Forelimb muscle (tissue), 1 donor: ENCODE results near the gene MPHOSPH9. TPM values are rescaled to one million over a fixed set of nuclear protein-coding genes. Genes with fewer than 3 reads are reported as not detected.

ENCODE experiments used
- DNase-seq: peaks from one replicate; pipeline ENCODE4 v3.0.0-alpha.2; 2013; ENCODE audit warnings: low read depth
- polyA plus RNA-seq: library from polyadenylated mRNA; unstranded; fragments of 120-200 nt; gene quantifications from one replicate; pipeline ENCODE4 v1.2.1, GENCODE V29; 2013; ENCODE audit not compliant: insufficient read length

The MPHOSPH9 gene, protein sequence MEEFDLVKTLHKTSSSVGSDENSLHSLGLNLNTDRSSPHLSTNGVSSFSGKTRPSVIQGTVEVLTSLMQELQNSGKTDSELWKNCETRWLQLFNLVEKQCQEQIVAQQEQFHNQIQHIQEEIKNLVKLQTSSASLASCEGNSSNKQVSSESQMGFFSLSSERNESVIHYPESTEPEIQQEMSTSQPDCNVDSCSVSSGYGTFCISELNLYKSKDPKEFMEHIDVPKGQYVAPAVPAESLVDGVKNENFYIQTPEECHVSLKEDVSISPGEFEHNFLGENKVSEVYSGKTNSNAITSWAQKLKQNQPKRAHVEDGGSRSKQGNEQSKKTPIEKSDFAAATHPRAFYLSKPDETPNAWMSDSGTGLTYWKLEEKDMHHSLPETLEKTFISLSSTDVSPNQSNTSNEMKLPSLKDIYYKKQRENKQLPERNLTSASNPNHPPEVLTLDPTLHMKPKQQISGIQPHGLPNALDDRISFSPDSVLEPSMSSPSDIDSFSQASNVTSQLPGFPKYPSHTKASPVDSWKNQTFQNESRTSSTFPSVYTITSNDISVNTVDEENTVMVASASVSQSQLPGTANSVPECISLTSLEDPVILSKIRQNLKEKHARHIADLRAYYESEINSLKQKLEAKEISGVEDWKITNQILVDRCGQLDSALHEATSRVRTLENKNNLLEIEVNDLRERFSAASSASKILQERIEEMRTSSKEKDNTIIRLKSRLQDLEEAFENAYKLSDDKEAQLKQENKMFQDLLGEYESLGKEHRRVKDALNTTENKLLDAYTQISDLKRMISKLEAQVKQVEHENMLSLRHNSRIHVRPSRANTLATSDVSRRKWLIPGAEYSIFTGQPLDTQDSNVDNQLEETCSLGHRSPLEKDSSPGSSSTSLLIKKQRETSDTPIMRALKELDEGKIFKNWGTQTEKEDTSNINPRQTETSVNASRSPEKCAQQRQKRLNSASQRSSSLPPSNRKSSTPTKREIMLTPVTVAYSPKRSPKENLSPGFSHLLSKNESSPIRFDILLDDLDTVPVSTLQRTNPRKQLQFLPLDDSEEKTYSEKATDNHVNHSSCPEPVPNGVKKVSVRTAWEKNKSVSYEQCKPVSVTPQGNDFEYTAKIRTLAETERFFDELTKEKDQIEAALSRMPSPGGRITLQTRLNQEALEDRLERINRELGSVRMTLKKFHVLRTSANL
- 17.6 TPM for polyA plus RNA-seq

GRCh38 chr12:123232807-123233504 is at the start of gene MPHOSPH9, which contains the start of gene MTRFR:
Gene MPHOSPH9, minus strand, starts transcription at chr12:123233141. Its CDS starts 2,777 bp downstream, at chr12:123230364.
Gene MTRFR, plus strand, starts transcription at chr12:123233436. Its CDS starts 20,239 bp downstream, at chr12:123253675.
- peak; percentile 98 for DNase-seq

DNA sequence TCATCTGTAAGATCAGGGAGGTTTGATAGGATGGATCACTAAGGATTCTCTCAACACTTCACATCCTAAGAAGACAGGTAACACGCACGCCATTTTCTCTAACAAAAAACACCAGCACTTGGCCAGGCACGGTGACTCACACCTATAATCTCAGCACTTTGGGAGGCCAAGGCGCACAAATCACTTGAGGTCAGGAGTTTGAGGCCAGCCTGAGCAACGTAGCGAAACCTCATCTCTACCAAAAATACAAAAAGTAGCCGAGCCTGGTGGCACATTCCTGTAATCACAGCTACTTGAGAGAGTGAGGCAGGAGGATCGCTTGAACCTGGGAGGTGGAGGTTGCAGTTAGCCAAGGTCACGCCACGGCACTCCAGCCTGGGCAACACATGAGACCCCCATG is 49.2 kb upstream of the MPHOSPH9 start:
- no peak for DNase-seq

DNA sequence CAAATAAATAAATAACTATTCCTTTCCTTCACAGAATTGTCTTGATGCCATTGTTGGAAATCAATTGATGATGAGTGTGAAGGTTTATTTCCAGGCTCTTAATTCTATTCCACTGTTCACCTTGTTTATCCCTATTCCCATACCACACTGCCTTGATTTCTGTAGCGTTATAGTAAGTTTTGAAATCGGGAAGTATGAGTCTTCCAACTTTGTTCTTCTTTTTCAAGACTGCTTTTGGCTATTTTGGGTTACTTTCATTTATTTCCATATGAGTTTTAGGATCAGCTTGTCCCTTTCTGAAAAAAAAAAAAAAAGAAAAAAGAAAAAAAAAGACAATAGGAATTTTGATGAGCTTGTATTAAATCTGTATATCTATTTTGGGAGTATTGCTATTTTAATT is 48.0 kb upstream of the MPHOSPH9 start:
- no peak for DNase-seq

GRCh38 chr12:123278101-123278627 is 45.2 kb upstream of the MPHOSPH9 start:
- DNase-seq, result no peak

GRCh38 chr12:123273166-123273565 is 40.2 kb upstream of the MPHOSPH9 start:
- no peak for DNase-seq

DNA sequence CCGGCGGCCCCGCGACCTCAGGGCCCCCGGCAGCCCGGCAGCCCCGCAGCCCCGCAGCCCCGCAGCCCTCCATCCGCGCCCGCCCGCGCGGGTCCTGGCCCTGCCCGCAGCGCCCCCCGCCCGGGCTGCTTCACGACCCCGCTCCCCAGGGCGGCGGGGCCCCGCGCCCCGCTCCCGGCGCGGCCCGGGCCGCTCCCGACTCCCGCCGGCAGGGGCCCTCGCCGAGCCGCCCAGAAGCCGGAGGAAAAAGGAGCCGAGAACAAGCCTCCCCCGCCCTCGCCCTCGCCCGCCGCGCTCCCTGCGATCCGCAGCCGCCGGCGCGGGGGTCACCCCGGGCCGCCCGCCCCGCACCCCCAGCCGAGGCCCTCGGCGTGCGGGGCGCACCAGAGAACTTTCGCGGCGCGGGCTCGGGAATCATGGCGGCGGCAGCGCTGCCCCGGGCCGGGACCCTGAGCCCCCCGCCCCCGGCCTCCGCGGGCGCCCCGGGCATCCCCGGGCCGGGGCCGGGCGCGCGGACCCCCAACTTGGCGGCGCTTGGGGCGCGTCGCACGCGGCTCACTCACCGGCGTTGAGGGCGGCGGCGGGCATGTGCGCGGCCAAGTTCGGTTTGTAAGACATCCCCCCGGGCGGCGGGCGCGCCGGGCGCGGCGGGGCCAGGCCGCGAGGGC is 38.2 kb upstream of the MPHOSPH9 start:
- DNase-seq, result no peak

DNA sequence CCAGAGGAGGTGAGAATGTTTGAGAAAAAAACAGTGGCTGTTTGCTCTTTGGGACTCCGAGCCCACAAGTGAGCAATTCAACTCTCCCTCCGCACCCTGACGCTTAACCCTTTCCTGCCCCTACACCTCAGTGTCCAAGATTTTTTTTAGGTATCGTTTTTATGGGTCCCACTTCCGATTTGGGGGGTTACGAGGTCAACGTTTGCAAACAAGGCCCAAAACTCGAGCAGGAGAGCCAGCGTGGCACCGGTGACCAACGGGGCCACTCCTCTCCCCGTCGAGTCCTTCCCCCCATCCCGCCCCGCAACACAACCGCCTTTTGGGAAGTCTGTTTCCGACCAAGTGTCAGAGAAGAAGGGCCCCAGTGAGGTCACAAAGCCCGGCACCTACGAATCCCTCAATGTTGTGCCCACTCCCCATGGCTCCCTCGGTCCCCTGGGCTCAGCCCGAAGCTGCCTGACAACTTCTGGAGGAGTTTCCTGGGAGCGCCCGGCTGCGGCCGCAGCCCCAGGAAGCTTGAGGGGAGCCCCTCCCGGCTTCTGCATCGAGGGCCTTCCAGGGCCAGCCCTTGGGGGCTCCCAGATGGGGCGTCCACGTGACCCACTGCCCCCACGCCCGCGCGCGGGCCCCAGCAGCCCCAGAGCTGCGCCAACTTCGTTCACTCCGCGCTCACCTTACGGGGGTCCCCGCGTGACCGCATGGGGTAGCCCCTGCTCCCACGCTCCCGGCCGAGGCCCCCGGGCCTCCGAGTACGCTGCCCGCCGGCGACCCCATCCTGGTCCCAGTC is 37.5 kb upstream of the MPHOSPH9 start:
- no peak for DNase-seq

DNA sequence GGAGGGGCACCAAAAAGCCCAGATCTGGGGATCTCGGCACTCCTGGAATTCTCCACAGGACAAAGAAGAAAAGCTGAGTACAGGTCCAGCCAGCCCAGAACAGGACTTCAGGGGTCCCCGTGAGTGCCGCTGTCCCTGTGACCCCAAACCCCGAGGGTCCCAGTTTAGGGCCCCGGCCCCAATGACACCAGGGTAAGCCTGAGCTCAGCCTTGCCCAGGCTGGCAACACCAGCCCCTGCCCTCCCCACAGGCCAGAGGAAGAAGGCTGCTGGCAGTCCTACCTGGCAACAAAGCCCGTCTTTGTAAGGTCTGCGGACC is 36.9 kb upstream of the MPHOSPH9 start:
- no peak for DNase-seq

- DNase-seq, result no peak
Observed at GRCh38 chr12:123269395-123269892, 36.5 kb upstream of the MPHOSPH9 start.

DNA sequence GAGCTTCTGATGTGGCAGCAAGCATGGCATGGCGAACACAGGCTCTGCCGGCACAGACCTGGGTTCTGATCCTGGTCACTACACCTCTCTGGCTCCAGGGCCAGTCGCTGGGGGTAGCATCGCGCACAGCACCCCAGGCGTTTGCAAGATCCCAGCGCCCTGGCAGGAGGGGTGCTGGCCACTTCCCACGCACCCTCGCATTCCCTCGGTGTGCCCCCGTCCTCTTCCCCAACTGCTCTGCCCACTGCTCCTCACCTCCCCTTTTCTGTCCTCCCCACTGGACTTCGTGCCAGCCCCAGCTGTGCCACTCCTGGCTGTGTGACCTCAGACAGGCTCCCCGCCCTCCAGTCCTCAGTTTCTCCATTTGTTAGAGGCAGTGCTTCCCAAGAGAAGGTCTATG is 35.9 kb upstream of the MPHOSPH9 start:
- DNase-seq, result no peak

DNA sequence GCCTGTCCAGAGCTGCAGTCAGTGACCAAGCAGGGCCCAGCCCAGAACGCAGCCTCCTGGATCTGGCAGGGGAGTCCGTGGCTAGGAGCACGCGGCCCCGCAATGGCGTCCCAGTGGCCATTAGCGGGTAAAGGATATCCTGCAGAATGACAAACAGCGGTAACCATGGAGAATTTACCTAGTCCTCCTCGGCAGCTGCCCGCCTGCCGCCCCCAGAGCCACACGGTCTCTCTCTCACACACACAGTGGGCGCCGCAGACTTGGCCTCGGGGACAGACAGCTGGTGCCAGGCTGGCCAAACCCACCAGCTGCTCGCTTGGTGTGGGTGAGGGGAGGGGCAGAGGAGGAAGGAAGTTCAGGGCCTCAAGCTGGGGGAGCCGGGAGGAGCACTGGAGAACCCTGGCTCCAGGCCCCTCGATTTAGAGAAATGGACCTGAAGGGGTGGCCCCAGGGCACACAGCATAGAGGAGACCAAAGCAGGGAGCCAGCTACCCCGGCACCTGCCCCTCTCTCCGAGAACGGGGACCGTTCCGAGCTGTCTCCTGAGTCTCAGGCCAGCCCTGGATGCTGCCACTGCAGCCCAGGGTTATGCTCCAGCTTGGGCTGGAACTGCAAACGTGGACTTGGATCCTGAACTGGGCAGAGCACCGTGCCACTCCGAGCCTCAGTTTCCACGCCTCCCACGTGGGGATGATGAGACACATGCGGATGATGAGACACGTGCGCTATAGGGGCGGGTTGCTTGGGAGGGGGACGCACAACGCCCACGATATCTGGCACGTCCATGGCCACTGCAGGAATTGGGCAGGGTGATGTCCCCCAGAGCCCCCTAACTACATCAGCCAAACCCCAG is 35.3 kb upstream of the MPHOSPH9 start:
- no peak for DNase-seq

GRCh38 chr12:123267335-123267920 is 34.5 kb upstream of the MPHOSPH9 start:
- no peak for DNase-seq

DNA sequence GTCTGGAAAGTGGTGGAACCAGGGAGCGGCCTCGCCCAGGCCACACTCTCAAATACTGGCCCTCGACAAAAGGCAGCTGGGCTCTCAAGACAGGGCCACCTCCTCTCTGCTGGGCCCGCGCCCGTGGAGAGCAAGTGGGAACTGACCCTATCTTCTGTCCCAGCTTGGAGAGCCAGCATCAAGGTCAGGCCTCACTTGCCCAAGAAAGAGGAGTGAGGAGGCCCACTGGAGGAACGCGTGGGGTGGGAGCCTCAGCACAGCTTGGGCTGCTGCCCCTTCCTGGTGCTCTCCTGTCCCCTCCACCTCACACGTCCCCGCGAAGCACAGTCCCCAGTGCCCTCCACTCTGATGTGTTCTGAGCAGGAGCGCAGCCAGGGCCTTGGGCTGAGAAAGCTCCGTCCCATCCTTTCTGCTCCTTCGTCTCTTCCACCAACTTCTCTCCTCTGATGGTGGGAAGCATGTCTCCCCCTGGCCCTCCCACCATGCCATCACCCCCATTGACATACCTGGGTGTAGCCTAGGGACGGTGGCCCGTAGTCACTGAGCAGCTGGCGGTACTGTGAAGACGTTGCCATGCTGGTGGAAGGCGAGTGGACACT is 33.8 kb upstream of the MPHOSPH9 start:
- DNase-seq, result no peak

- DNase-seq, result no peak
Observed at GRCh38 chr12:123265851-123266678, 33.1 kb upstream of the MPHOSPH9 start.

- no peak for DNase-seq
Observed at GRCh38 chr12:123264642-123265041, 31.7 kb upstream of the MPHOSPH9 start.

DNA sequence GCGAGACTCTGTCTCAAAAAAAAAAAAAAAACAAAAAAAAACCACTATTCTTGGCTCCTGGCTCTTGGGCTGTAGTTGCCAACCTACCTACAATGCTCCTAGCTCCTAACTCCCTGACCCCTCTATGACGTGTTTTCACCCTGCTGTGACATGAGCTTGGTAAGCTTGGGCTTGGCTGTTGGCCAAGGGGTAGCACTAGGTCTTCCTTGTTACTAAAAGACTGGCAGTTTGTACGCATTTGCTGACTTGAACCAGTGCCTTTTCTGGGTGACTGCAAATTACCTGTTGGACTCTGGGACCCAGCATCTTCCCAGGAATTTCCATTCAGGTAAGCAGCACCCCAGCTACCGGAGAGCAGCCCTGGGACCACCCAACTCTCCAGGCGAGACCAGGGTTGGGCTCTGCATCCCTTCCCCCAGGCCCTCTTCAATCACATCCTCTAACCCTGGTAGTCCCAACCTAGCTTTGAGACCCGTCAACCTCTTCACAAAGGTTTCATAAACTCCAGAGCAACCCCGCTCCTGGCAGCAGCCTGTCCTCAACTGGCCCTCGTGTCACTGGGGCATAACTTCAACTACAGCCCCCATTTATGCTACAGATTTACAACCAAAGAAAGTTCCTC is 30.4 kb upstream of the MPHOSPH9 start:
- no peak for DNase-seq

DNA sequence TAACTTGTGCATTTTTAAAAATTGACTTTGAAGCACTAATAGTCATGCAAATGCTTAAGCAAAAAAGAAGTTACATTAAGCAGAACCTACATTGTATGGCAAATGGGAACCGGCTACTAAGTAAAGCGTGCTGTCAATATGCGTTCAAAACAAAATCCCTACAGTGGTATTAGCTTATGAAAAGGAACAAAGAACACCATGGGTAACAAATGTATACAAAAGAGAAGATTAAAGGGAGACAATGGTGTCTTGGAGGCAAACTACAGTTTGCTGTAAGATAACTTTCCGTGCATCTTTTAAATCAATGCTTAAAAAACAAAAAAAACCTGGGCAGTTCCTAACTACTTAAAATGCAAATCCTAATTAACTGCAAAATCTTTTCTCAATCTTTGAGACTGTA is 28.3 kb upstream of the MPHOSPH9 start:
- no peak for DNase-seq
